HG03460 (cell line): ENCODE data around the gene SPACA9.

Experiments used
- ATAC-seq: cut with Tn5 transposase; IDR thresholded peaks from one replicate; pipeline ENCODE4 v1.9.1; 2021; ENCODE audit not compliant: unreplicated experiment

Gene SPACA9

GRCh38 chr9:132888151-132888550 lies 9.5 kb downstream of the SPACA9 start:
- ATAC-seq: no peak

GRCh38 chr9:132892400-132892799 lies 13.7 kb downstream of the SPACA9 start:
- ATAC-seq: no peak

- ATAC-seq: no peak
Observed at GRCh38 chr9:132894346-132894745, 15.6 kb downstream of the SPACA9 start.

- ATAC-seq: no peak
Observed at GRCh38 chr9:132894862-132895835, 16.5 kb downstream of the SPACA9 start.

GRCh38 chr9:132896264-132896663 lies 17.6 kb downstream of the SPACA9 start:
- ATAC-seq: no peak

GRCh38 chr9:132896906-132897305 lies 18.2 kb downstream of the SPACA9 start:
- no peak for ATAC-seq

GRCh38 chr9:132898051-132898450 lies 19.4 kb downstream of the SPACA9 start:
- no peak for ATAC-seq

GRCh38 chr9:132901858-132902831 lies 23.4 kb downstream of the SPACA9 start:
- ATAC-seq: peak; percentile 56

- ATAC-seq: no peak
Observed at GRCh38 chr9:132903574-132904492, 25.1 kb downstream of the SPACA9 start.

GRCh38 chr9:132905726-132906125 lies 27.0 kb downstream of the SPACA9 start:
- no peak for ATAC-seq

- no peak for ATAC-seq
Observed at GRCh38 chr9:132908635-132909034, 29.9 kb downstream of the SPACA9 start.

GRCh38 chr9:132909311-132909710 lies 30.6 kb downstream of the SPACA9 start:
- no peak for ATAC-seq

- ATAC-seq: no peak
Observed at GRCh38 chr9:132910376-132910775, 31.7 kb downstream of the SPACA9 start.

GRCh38 chr9:132912131-132912530 lies 33.4 kb downstream of the SPACA9 start:
- ATAC-seq: no peak

- ATAC-seq: no peak
Observed at GRCh38 chr9:132914924-132915323, 36.2 kb downstream of the SPACA9 start.

GRCh38 chr9:132919614-132920268 lies 41.0 kb downstream of the SPACA9 start:
- ATAC-seq: no peak

GRCh38 chr9:132923346-132923902 lies 44.7 kb downstream of the SPACA9 start:
- no peak for ATAC-seq

GRCh38 chr9:132927704-132928103 lies 49.0 kb downstream of the SPACA9 start:
- no peak for ATAC-seq

- no peak for ATAC-seq
Observed at GRCh38 chr9:132931178-132931735, 52.6 kb downstream of the SPACA9 start.
